ENCODE results near the gene CNTNAP2.

- TF ChIP-seq POLR2AphosphoS5 (IDR thresholded peaks at IDR 0.05; ENCODE audit: insufficient read depth in 1 of 2, low read depth in 1 of 2) (no peak), CTCF (IDR thresholded peaks at IDR 0.05) (no peak)
Observed at GRCh38 chr7:147321504-147321903, 1204.9 kb downstream of the CNTNAP2 start.
